ENCODE measurements around the gene IL4R.
"Not testable (repeated sequence)": the region's sequence is repeated elsewhere in the genome, so short reads cannot be mapped to it uniquely, and the experiment has no call there.

IL4R gene

GRCh38 chr16:27285676-27286196 lies 28.0 kb upstream of the IL4R start:
- no peak for TF ChIP-seq ZFX (IDR thresholded peaks at IDR 0.05)
- TF ChIP-seq CTCF (conservative IDR thresholded peaks at IDR 0.05), result no peak
- no peak overlapping the region for H3K27ac ChIP-seq

GRCh38 chr16:27286451-27286850 lies 27.3 kb upstream of the IL4R start:
- TF ChIP-seq CTCF (conservative IDR thresholded peaks at IDR 0.05) (no peak), ZFX (IDR thresholded peaks at IDR 0.05) (no peak)
- H3K27ac ChIP-seq, result no peak overlapping the region

- H3K27ac ChIP-seq, result no peak overlapping the region
- TF ChIP-seq ZFX (IDR thresholded peaks at IDR 0.05) (no peak), CTCF (conservative IDR thresholded peaks at IDR 0.05) (no peak)
Measured at GRCh38 chr16:27287051-27287811, 26.5 kb upstream of the IL4R start.

GRCh38 chr16:27287887-27288286 lies 25.9 kb upstream of the IL4R start:
- no peak overlapping the region for H3K27ac ChIP-seq

GRCh38 chr16:27288313-27288712 lies 25.5 kb upstream of the IL4R start:
- not testable (repeated sequence) for H3K27ac ChIP-seq

More at GRCh38 chr16:27287887-27288286, 25.9 kb upstream of the IL4R start:
- TF ChIP-seq CTCF (conservative IDR thresholded peaks at IDR 0.05), result no peak
- TF ChIP-seq ZFX (IDR thresholded peaks at IDR 0.05), result no peak

- no peak overlapping the region for H3K27ac ChIP-seq
- TF ChIP-seq CTCF (conservative IDR thresholded peaks at IDR 0.05) (no peak), ZFX (IDR thresholded peaks at IDR 0.05) (no peak)
Measured at GRCh38 chr16:27289669-27290068, 24.1 kb upstream of the IL4R start.

- H3K27ac ChIP-seq, result no peak overlapping the region
- TF ChIP-seq ZFX (IDR thresholded peaks at IDR 0.05), result no peak
- no peak for TF ChIP-seq CTCF (conservative IDR thresholded peaks at IDR 0.05)
Measured at GRCh38 chr16:27290562-27290961, 23.2 kb upstream of the IL4R start.

GRCh38 chr16:27291106-27291505 lies 22.7 kb upstream of the IL4R start:
- TF ChIP-seq ZFX (IDR thresholded peaks at IDR 0.05) (no peak), CTCF (conservative IDR thresholded peaks at IDR 0.05) (no peak)
- no peak overlapping the region for H3K27ac ChIP-seq

Measured in C4-2B (cell line).